Ishikawa (cell line): Measurements from ENCODE around the gene TLX2.

ENCODE experiments used
- CREB1 ChIP-seq: IDR thresholded peaks from 2 replicates; pipeline ENCODE4 v1.6.1; 2012; ENCODE audit warnings: low read depth
- EGR1 ChIP-seq: IDR thresholded peaks from 2 replicates; pipeline ENCODE4 v1.6.1; 2012
- EP300 ChIP-seq: IDR thresholded peaks from 2 replicates; pipeline ENCODE4 v1.6.1; 2012; ENCODE audit warnings: borderline replicate concordance
- FOXM1 ChIP-seq: IDR thresholded peaks from 2 replicates; pipeline ENCODE4 v1.6.1; 2012; ENCODE audit warnings: low read depth, borderline replicate concordance
- RAD21 ChIP-seq: IDR thresholded peaks from 2 replicates; pipeline ENCODE4 v1.6.1; 2012; ENCODE audit warnings: low read depth
- YY1 ChIP-seq: IDR thresholded peaks from 2 replicates; pipeline ENCODE4 v1.6.1; 2012; ENCODE audit warnings: low read depth
- ZBTB7A ChIP-seq: IDR thresholded peaks from 2 replicates; pipeline ENCODE4 v1.6.1; 2012; ENCODE audit warnings: low read depth
- TF ChIP-seq, protein P1 (sequence below): IDR thresholded peaks from 2 replicates; pipeline ENCODE4 v1.6.1; 2012; ENCODE audit warnings: low read depth, mild to moderate bottlenecking
- TF ChIP-seq, protein P2 (sequence below): IDR thresholded peaks from 2 replicates; pipeline ENCODE4 v1.6.1; 2012

DNA sequence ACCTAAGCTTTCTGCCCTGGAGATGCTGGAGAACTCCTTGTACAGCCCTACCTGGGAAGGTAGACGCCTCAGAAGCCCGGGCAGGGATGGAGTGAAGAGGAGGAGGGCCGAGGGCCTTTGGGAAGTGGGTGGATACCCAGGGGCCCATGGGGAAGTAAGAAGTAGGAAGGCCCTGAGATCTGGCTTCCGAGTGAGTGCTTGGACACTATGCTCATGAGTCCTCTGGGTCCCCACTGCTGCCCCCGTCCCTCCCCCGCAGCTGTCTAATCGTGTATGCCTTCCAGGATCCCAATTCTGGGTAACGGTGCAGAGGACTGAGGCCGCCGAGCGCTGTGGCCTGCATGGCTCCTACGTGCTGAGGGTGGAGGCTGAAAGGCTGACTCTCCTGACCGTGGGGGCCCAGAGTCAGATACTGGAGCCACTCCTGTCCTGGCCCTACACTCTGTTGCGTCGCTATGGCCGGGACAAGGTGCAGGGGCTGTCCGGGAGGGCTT is 41.4 kb downstream of the TLX2 start:
- TF ChIP-seq CREB1 = no peak
- no peak for TF ChIP-seq RAD21
- TF ChIP-seq, protein P1, sequence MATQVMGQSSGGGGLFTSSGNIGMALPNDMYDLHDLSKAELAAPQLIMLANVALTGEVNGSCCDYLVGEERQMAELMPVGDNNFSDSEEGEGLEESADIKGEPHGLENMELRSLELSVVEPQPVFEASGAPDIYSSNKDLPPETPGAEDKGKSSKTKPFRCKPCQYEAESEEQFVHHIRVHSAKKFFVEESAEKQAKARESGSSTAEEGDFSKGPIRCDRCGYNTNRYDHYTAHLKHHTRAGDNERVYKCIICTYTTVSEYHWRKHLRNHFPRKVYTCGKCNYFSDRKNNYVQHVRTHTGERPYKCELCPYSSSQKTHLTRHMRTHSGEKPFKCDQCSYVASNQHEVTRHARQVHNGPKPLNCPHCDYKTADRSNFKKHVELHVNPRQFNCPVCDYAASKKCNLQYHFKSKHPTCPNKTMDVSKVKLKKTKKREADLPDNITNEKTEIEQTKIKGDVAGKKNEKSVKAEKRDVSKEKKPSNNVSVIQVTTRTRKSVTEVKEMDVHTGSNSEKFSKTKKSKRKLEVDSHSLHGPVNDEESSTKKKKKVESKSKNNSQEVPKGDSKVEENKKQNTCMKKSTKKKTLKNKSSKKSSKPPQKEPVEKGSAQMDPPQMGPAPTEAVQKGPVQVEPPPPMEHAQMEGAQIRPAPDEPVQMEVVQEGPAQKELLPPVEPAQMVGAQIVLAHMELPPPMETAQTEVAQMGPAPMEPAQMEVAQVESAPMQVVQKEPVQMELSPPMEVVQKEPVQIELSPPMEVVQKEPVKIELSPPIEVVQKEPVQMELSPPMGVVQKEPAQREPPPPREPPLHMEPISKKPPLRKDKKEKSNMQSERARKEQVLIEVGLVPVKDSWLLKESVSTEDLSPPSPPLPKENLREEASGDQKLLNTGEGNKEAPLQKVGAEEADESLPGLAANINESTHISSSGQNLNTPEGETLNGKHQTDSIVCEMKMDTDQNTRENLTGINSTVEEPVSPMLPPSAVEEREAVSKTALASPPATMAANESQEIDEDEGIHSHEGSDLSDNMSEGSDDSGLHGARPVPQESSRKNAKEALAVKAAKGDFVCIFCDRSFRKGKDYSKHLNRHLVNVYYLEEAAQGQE = no peak
- no peak for TF ChIP-seq ZBTB7A
- no peak for TF ChIP-seq EGR1
- no peak for TF ChIP-seq YY1
- TF ChIP-seq, protein P2, sequence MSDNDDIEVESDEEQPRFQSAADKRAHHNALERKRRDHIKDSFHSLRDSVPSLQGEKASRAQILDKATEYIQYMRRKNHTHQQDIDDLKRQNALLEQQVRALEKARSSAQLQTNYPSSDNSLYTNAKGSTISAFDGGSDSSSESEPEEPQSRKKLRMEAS = no peak
- no peak for TF ChIP-seq EP300
- no peak for TF ChIP-seq FOXM1
